HG03103 (cell line): ENCODE measurements around the gene ABTB1.
"Not testable (repeated sequence)": the region's sequence is repeated elsewhere in the genome, so short reads cannot be mapped to it uniquely, and the experiment has no call there.

Source experiments
- ATAC-seq: cut with Tn5 transposase; IDR thresholded peaks from one replicate; pipeline ENCODE4 v1.9.1; 2021; ENCODE audit warnings: low read depth; ENCODE audit not compliant: unreplicated experiment

Gene ABTB1

GRCh38 chr3:127647166-127647844 is 25.4 kb upstream of the ABTB1 start:
- ATAC-seq, result no peak

GRCh38 chr3:127647845-127648204 is 24.9 kb upstream of the ABTB1 start:
- no peak for ATAC-seq

DNA sequence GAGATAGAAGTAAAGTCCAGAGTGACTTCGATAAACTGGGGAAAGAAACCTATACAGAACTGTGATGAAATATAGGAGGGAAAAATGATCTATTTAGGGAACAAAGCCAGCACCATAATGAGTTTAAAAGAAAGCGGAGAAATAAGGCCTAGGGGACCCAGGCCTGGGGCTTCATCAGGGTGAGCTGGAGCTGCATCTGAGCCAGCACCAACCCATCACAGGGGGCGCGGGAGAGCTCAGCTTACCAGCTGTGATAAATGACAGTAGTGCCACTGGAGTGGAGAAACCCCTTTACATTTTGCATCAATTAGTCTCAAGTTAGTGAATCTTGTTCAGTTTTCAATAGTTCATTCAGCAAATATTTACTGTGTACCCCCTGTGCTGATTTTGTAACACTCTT is 22.5 kb upstream of the ABTB1 start:
- ATAC-seq, result no peak

GRCh38 chr3:127651516-127652172 is 21.1 kb upstream of the ABTB1 start:
- ATAC-seq, result no peak

DNA sequence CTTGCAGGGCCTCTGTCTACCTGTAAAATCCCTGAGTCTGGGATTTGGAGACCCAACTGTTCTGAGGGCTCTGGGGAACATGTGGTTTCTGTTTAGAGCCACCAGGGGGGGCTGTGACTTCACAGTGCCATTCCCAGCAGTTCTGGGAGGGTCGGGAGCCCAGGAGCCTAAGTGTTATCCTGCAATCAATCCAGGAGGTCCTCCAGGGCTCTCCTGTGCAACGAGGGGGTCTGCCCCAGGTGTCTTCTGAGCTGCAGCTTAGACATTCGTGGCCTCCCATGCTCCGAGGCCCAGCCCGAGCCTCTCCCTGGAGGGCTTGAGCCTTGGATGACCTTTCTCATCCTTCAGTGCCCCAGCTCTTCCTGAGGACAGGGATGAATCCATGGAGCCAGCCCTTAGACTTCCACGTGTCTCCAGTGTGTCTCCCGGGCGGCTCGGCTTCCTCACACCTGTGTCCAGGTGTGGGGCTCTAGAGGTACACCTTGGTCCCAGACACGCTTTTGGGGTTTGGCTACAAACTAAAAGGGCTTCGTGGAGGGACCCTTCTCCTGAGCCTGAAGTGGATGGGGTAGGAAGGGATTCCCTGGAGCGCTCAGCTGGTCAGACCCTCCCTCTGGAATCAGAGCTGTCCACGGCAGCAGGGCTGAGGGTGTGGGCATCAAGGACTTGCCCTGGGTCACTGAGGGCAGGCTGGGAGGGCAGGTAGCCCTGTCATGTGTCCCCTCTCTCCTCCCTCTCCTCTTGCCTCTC is 20.3 kb upstream of the ABTB1 start:
- no peak for ATAC-seq

GRCh38 chr3:127654374-127654773 is 18.4 kb upstream of the ABTB1 start:
- ATAC-seq, result no peak

DNA sequence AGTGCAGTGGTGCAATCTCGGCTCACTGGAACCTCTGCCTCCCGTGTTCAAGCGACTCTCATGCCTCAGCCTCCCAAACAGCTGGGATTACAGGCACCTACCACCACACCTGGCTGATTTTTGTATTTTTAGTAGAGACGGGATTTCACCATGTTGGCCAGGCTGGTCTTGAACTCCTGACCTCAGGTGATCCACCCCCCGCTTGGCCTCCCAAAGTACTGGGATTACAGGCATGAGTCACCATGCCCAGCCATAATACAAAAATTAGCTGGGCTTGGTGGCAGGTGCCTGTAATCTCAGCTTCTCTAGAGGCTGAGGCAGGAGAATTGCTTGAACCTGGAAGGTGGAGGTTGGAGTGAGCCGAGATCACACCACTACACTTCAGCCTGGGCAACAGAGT is 17.8 kb upstream of the ABTB1 start:
- not testable (repeated sequence) for ATAC-seq

- no peak for ATAC-seq
Measured at GRCh38 chr3:127655641-127656040, 17.1 kb upstream of the ABTB1 start.

DNA sequence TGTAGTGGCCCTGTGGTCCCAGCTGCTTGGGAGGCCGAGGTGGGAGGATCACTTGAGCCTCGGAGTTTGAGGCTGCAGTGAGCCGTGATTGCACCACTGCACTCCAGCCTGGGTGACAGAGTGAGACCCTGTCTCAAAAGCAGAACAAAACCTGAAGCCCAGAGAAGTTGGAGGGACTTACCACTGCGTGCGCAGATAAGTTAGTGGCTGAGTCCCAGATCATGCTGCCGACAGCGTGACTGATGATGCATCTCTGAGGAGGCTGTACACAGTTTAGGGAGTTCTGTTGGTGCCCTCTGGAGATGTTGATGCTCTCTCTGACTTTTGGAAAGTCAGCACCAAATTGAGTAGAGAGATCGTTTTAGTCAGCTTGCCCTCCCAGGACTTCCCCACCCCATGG is 15.8 kb upstream of the ABTB1 start:
- no peak for ATAC-seq

- no peak for ATAC-seq
Measured at GRCh38 chr3:127658234-127658633, 14.5 kb upstream of the ABTB1 start.

DNA sequence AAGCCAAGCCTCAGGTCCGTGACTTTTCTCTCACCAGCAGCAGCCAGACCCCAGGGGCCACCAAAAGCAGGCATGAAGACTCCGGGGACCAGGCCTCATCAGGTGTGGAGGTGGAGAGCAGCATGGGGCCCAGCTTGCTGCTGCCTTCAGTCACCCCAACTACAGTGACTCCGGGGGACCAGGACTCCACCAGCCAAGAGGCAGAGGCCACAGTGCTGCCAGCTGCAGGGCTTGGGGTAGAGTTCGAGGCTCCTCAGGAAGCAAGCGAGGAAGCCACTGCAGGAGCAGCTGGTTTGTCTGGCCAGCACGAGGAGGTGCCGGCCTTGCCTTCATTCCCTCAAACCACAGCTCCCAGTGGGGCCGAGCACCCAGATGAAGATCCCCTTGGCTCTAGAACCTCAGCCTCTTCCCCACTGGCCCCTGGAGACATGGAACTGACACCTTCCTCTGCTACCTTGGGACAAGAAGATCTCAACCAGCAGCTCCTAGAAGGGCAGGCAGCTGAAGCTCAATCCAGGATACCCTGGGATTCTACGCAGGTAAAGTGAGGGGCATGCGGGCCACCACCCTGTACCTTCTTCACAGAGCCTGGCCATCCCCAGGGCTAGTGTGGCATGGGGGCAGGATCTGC is 12.0 kb upstream of the ABTB1 start:
- no peak for ATAC-seq

DNA sequence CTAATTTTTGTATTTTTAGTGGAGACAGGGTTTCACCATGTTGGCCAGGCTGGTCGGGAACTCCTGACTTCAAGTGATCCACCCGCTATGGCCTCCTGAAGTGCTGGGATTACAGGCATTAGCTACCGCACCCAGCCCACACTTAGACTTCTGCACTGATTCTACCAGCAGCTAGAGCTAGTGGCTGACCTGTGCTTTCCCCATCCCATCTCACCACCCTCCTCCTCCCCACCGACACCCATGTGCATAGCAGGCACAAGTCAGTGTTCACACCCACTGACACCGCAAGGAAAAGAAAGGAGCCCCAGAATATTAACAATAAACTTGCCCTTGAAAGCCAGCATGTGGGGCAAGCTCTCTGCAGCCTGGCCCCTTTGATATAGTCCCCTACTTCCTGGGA is 11.2 kb upstream of the ABTB1 start:
- ATAC-seq, result no peak

GRCh38 chr3:127662001-127662469 is 10.7 kb upstream of the ABTB1 start:
- no peak for ATAC-seq

GRCh38 chr3:127663151-127663550 is 9.6 kb upstream of the ABTB1 start:
- ATAC-seq, result no peak

DNA sequence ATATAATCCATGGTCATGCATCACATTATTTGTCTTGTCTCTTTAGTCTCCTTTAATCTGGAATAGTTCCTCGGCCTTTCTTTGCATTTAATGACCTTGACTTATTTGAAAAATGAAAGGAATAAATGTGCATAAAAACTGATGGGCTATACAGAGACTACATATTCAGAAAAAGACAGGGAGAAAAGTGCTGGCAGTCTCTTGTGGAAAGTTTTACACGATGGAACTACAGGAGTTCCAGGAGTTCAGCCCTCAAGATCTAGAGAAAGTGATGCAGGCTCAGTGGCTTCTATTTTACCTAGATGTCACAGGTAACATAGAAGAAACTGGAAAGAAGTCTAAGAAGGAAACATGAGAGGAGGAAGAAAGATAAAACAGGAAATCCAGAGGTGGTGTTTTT is 7.6 kb upstream of the ABTB1 start:
- ATAC-seq, result no peak

DNA sequence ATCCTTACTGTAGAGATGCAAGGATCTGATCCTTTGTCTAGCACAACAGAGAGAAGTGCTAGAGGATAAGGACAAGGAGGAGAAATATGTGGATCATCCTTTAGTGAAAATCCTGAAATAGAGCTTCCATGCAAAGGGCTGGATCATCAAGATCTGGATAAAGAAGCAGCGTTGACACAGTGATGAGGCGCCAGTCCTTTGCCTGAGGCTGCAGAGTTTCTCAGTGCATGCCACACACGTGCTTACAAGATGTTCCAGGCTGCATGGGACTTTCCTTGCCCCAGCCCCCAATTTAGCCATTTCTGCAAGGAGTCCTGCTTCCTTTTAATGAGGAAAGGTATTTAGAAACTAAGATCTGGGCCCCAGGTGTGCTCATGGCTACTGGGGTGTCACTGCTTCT is 7.2 kb upstream of the ABTB1 start:
- ATAC-seq, result no peak

DNA sequence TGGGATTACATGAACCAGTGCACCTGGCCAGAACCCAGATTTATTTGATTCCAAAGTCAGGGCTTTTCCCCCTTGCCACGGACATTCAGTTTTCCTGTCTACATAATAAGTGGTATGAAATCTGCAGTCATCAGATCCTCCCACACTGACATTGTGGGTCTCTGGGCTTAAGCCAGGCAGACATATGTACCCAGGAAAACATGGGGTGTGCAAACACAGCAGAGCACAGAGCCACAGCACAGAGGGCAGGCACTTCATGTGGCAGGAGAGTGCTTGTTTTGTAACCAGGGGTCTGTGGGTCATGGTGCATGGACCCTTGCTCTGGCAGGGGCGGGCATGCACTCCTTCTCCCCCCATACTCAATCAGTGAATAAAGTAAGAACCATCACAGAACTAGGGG is 6.1 kb upstream of the ABTB1 start:
- ATAC-seq, result no peak

- no peak for ATAC-seq
Measured at GRCh38 chr3:127667119-127667681, 5.6 kb upstream of the ABTB1 start.

DNA sequence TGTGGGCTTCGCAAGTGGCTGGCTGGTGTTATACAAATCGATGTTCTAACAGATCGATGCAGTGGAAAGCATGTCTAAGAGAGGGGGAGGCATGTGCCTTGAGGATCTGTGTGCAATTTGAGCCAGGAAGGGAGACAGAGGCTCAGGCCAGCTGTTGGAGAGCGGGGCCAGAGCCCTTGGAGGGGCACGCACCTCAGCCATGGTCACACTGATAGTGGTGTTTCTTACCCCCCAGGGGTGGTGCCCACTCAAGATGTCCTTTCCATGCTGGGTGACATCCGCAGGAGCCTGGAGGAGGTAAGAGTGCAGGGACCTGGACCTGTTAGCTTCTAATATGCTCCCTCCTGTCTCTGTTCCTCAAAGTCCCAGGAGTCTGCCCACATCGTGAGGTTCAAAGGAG is 3.8 kb upstream of the ABTB1 start:
- ATAC-seq, result no peak

DNA sequence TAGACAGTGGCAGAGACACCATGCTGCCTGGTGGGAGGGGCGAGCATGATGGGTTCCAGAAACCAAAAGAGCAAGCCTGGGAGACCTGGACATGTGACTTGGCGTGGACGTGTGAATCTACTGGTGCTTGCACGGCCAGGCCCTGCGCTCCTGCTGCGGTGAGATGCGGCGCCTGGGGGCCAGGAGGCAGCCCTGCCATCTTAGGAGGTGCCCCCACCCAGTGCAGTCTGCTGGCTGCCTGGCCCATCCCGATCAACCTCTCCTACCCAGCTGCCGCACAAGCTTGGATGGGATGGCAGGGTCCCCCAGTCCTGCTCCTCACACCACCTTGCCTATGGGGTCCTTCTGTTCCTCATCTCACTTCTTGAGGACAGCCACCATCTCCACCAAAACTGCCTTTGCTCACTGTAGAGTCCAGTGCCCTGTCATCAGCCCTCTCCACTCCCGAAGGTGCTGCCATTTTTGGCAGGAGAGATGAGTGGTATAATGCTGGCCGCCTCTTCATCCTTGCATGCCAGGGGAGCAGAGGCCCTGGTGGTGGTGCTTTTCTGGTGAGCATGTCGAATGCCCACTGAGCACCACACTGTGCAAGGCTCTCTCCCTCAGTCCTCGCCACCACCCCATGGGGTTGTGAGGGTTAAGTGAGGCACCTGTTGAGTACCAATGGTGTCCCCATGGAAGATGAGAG is 3.1 kb upstream of the ABTB1 start:
- no peak for ATAC-seq

- ATAC-seq, result no peak
Measured at GRCh38 chr3:127670229-127670559, 2.6 kb upstream of the ABTB1 start.
